H9 (cell line): ENCODE measurements around the gene RAPGEF3. TPM values are rescaled to one million over a fixed set of nuclear protein-coding genes. Genes with fewer than 3 reads are reported as not detected.

Experiments used
- DNase-seq: peaks from one replicate; pipeline ENCODE4 v3.0.0-alpha.2; 2017
- H2AFZ ChIP-seq: one replicate; pipeline ENCODE4 v1.6.1; 2013; ENCODE audit warnings: mild to moderate bottlenecking, low read length, control low read depth, moderate library complexity
- H2AK5ac ChIP-seq: 2 replicates; pipeline ENCODE4 v1.6.1; 2013; ENCODE audit warnings: low read length, control low read depth, mixed read lengths; ENCODE audit not compliant: insufficient read length
- H2BK120ac ChIP-seq: one replicate; pipeline ENCODE4 v1.6.1; 2013; ENCODE audit warnings: low read depth, mild to moderate bottlenecking, low read length, control low read depth, inconsistent platforms; ENCODE audit not compliant: poor library complexity, severe bottlenecking
- H2BK12ac ChIP-seq: 2 replicates; pipeline ENCODE4 v1.6.1; 2013; ENCODE audit warnings: low read length, control low read depth, mixed read lengths, low read depth; ENCODE audit not compliant: insufficient read length
- H2BK15ac ChIP-seq: 2 replicates; pipeline ENCODE4 v1.6.1; 2013; ENCODE audit warnings: low read depth, low read length, control low read depth
- H2BK20ac ChIP-seq: one replicate; pipeline ENCODE4 v1.6.1; 2013; ENCODE audit warnings: low read depth, mild to moderate bottlenecking, low read length, control low read depth, inconsistent platforms; ENCODE audit not compliant: poor library complexity, severe bottlenecking
- H2BK5ac ChIP-seq: 2 replicates; pipeline ENCODE4 v1.6.1; 2013; ENCODE audit warnings: low read length, control low read depth, mixed read lengths; ENCODE audit not compliant: insufficient read length
- H3K14ac ChIP-seq: 2 replicates; pipeline ENCODE4 v1.6.1; 2013; ENCODE audit warnings: low read length, control low read depth; ENCODE audit not compliant: insufficient read depth
- H3K18ac ChIP-seq: 2 replicates; pipeline ENCODE4 v1.6.1; 2013; ENCODE audit warnings: low read depth, mild to moderate bottlenecking, mixed read lengths, low read length, control low read depth; ENCODE audit not compliant: insufficient read length
- H3K23ac ChIP-seq: 2 replicates; pipeline ENCODE4 v1.6.1; 2013; ENCODE audit warnings: low read length, control low read depth, mixed read lengths, low read depth; ENCODE audit not compliant: insufficient read length
- H3K23me2 ChIP-seq: 2 replicates; pipeline ENCODE4 v1.6.1; 2013; ENCODE audit warnings: low read depth, mild to moderate bottlenecking, mixed read lengths, low read length, control low read depth; ENCODE audit not compliant: insufficient read length, poor library complexity, severe bottlenecking
- H3K27ac ChIP-seq: 2 replicates; pipeline ENCODE4 v1.5.1; 2013; ENCODE audit warnings: low read length, control low read depth, mixed read lengths, low read depth; ENCODE audit not compliant: insufficient read length
- H3K27me3 ChIP-seq: 2 replicates; pipeline ENCODE4 v1.6.1; 2013; ENCODE audit warnings: low read length, control low read depth, inconsistent platforms; ENCODE audit not compliant: insufficient read depth
- H3K4ac ChIP-seq: 2 replicates; pipeline ENCODE4 v1.6.1; 2013; ENCODE audit warnings: low read depth, mild to moderate bottlenecking, control low read depth, inconsistent platforms, low read length, moderate library complexity
- H3K4me1 ChIP-seq: 2 replicates; pipeline ENCODE4 v1.6.1; 2013; ENCODE audit warnings: low read length, control low read depth, inconsistent platforms; ENCODE audit not compliant: insufficient read depth
- H3K4me2 ChIP-seq: 2 replicates; pipeline ENCODE4 v1.6.1; 2013; ENCODE audit warnings: low read length, control low read depth, mixed read lengths; ENCODE audit not compliant: insufficient read length, insufficient read depth
- H3K56ac ChIP-seq: 2 replicates; pipeline ENCODE4 v1.6.1; 2013; ENCODE audit warnings: low read depth, mild to moderate bottlenecking, mixed read lengths, low read length, control low read depth; ENCODE audit not compliant: insufficient read length
- H3K79me1 ChIP-seq: 2 replicates; pipeline ENCODE4 v1.6.1; 2013; ENCODE audit warnings: low read depth, mild to moderate bottlenecking, moderate library complexity, low read length, control low read depth, inconsistent platforms; ENCODE audit not compliant: insufficient read depth, poor library complexity, severe bottlenecking
- H3K79me2 ChIP-seq: 2 replicates; pipeline ENCODE4 v1.6.1; 2013; ENCODE audit warnings: low read length, control low read depth, inconsistent platforms; ENCODE audit not compliant: insufficient read depth
- H3K9ac ChIP-seq: 2 replicates; pipeline ENCODE4 v1.6.1; 2013; ENCODE audit warnings: low read length, control low read depth, mixed read lengths; ENCODE audit not compliant: insufficient read length; ENCODE audit errors: extremely low read depth
- H3K9me3 ChIP-seq: one replicate; pipeline ENCODE4 v1.6.1; 2013; ENCODE audit warnings: low read depth, low read length, inconsistent platforms; ENCODE audit not compliant: control insufficient read depth
- H3T11ph ChIP-seq: one replicate; pipeline ENCODE4 v1.6.1; 2013; ENCODE audit warnings: mild to moderate bottlenecking, low read length, control low read depth, inconsistent platforms
- H4K20me1 ChIP-seq: one replicate; pipeline ENCODE4 v1.6.1; 2013; ENCODE audit not compliant: control insufficient read depth, insufficient read length, insufficient read depth
- H4K5ac ChIP-seq: 2 replicates; pipeline ENCODE4 v1.6.1; 2013; ENCODE audit warnings: low read depth, mild to moderate bottlenecking, mixed read lengths, low read length, control low read depth; ENCODE audit not compliant: insufficient read length
- H4K8ac ChIP-seq: replicated peaks from 2 replicates; pipeline ENCODE4 v1.6.1; 2013; ENCODE audit warnings: low read length, control low read depth, mixed read lengths, low read depth; ENCODE audit not compliant: insufficient read length
- H4K91ac ChIP-seq: 2 replicates; pipeline ENCODE4 v1.6.1; 2013; ENCODE audit warnings: low read depth, mild to moderate bottlenecking, moderate library complexity, mixed read lengths, low read length, control low read depth; ENCODE audit not compliant: insufficient read length
- H3K27ac Mint-ChIP-seq, 3 experiments: 2 replicates in 2 of 3; 3 replicates in 1 of 3; pipeline ENCODE4 v1.8.0; 2020 to 2021; ENCODE audit warnings: mixed read lengths in 3 of 3, mild to moderate bottlenecking in 1 of 3, moderate library complexity in 1 of 3
- H3K27me3 Mint-ChIP-seq: 2 replicates; pipeline ENCODE4 v1.8.0; 2021; ENCODE audit warnings: low read depth, mild to moderate bottlenecking, moderate library complexity, mixed read lengths
- H3K36me3 Mint-ChIP-seq, 3 experiments: 2 replicates in 2 of 3; 3 replicates in 1 of 3; pipeline ENCODE4 v1.8.0; 2020 to 2021; ENCODE audit warnings: low read depth in 3 of 3, mixed read lengths in 3 of 3; ENCODE audit not compliant: insufficient read depth in 1 of 3
- H3K4me1 Mint-ChIP-seq, 2 experiments: 2 replicates each; pipeline ENCODE4 v1.8.0; 2020; ENCODE audit warnings: mixed read lengths in 2 of 2
- H3K4me3 Mint-ChIP-seq, 2 experiments: 2 replicates in 1 of 2; 3 replicates in 1 of 2; pipeline ENCODE4 v1.8.0; 2020 to 2021; ENCODE audit warnings: mild to moderate bottlenecking in 2 of 2, mixed read lengths in 2 of 2, moderate library complexity in 1 of 2
- H3K9me3 Mint-ChIP-seq, 2 experiments: 2 replicates in 1 of 2; 3 replicates in 1 of 2; pipeline ENCODE4 v1.8.0; 2020; ENCODE audit warnings: mild to moderate bottlenecking in 2 of 2, mixed read lengths in 2 of 2, moderate library complexity in 1 of 2
- WGBS: extraction: QIAGEN DNeasy Blood & Tissue Kit; methylation state at CpG from one replicate; pipeline ENCODE4 v1.1.7; 2013; ENCODE audit warnings: missing lambda C conversion rate, low lambda C conversion rate, mixed read lengths; ENCODE audit not compliant: insufficient read length; ENCODE audit errors: extremely low coverage; 5-methylcytosine and 5-hydroxymethylcytosine counted together
- total RNA-seq: library from RNA; stranded (reverse); gene quantifications from 2 replicates; pipeline ENCODE4 v1.2.1, GENCODE V29; 2021
- TF ChIP-seq, protein P1 (sequence below): fragments of 200-600 bp; sonication (generic); conservative IDR thresholded peaks from 3 replicates; pipeline ENCODE4 v1.8.0; 2021; ENCODE audit warnings: antibody characterized with exemption, mild to moderate bottlenecking

Gene RAPGEF3
- total RNA-seq, 1 experiment from 2014 or later, result 7.4 TPM

DNA sequence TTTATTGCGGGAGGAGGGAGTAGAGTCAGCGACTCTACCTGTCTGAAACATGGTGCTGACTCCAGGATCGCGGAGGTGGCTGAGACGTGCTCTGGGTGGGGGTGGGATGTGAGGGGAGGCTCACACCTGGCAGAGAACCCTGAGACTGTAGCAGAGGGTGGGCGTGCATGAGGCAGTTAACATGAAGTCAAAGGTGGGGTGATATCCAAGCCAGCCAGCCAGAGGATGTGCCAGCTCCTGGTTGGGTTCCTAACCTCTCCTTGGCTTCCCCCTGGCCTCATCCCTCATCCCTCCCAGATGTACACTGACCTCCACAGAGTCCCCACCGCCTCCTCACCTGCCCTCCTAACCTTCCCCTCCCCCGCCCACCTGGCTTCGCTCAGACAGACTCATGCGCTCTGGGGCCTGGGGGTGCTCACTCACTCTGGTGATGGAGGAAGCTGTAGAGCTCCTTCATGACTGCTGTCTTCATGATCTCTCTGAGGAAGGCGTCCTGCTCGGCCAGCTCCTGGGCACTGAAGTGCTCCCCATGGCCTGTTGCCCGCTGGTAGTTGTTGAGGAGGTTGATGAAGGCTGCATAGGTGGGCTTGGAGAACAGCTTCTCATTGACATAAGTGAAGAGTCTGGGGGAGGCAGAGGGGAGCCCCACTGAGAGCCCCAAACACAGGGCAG, 42.7 kb downstream of the RAPGEF3 start:
- Histone ChIP-seq H3K27ac (no peak overlapping the region), H3K23ac (no peak overlapping the region), H3K18ac (no peak overlapping the region), H3K4me2 (no peak overlapping the region), H3K9ac (no peak overlapping the region), H4K91ac (no peak overlapping the region), H2BK15ac (no peak overlapping the region), H4K8ac (no peak overlapping the region), H3K4me1 (no peaks in the 10 kb centered on the region), H3K56ac (no peak overlapping the region), H3K23me2 (no peaks in the 10 kb centered on the region), H4K20me1 (no peaks in the 10 kb centered on the region), H2BK12ac (no peak overlapping the region), H4K5ac (no peak overlapping the region), H3K9me3 (no peaks in the 10 kb centered on the region), H2AFZ (no peak overlapping the region), H3K4ac (no peak overlapping the region), H2BK20ac (no peak overlapping the region), H3K79me1 (no peaks in the 10 kb centered on the region), H3K79me2 (no peaks in the 10 kb centered on the region), H2AK5ac (no peak overlapping the region), H2BK5ac (no peak overlapping the region), H3T11ph (no peak overlapping the region), H3K14ac (no peak overlapping the region), H3K27me3 (peaks cover 3% of the 10 kb centered on the region; the same call in 1 of the 2 replicates), H2BK120ac (no peak overlapping the region)
- Mint-ChIP-seq H3K36me3 (no peaks in the 10 kb centered on the region; a peak in 1 of 7 replicates), H3K9me3 (no peaks in the 10 kb centered on the region), H3K27me3 (peaks cover 47% of the 10 kb centered on the region), H3K27ac (no peak overlapping the region), H3K4me3 (no peak overlapping the region), H3K4me1 (peaks cover 26 to 28% of the 10 kb centered on the region in 2 experiments)
- DNase-seq, result peak; percentile 29
- TF ChIP-seq, protein P1, sequence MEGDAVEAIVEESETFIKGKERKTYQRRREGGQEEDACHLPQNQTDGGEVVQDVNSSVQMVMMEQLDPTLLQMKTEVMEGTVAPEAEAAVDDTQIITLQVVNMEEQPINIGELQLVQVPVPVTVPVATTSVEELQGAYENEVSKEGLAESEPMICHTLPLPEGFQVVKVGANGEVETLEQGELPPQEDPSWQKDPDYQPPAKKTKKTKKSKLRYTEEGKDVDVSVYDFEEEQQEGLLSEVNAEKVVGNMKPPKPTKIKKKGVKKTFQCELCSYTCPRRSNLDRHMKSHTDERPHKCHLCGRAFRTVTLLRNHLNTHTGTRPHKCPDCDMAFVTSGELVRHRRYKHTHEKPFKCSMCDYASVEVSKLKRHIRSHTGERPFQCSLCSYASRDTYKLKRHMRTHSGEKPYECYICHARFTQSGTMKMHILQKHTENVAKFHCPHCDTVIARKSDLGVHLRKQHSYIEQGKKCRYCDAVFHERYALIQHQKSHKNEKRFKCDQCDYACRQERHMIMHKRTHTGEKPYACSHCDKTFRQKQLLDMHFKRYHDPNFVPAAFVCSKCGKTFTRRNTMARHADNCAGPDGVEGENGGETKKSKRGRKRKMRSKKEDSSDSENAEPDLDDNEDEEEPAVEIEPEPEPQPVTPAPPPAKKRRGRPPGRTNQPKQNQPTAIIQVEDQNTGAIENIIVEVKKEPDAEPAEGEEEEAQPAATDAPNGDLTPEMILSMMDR, result no peak
- WGBS, result no CpG with 5 or more reads among the region's 13 CpGs
